Activated CD8-positive, alpha-beta T cell treated with anti-CD3 and anti-CD28 coated beads for 36 hours (primary cell): ENCODE results near the gene TRIM24. TPM values are rescaled to one million over a fixed set of nuclear protein-coding genes. Genes with fewer than 3 reads are reported as not detected.

ENCODE experiments used
- ATAC-seq: fragments of 200-7000 bp; cut with Tn5 transposase; one replicate; pipeline ENCODE4 v1.10.0; 2021; ENCODE audit warnings: mild to moderate bottlenecking, moderate library complexity
- CTCF ChIA-PET: fragments of 350-600 bp; sonication (Branson Sonifier 250); formaldehyde crosslinking; loops from one replicate; lab custom pipeline; 2021; ENCODE audit warnings: antibody characterized with exemption; lab: Charles Lee
- POLR2A ChIA-PET: fragments of 350-600 bp; sonication (Branson Sonifier 250); formaldehyde crosslinking; loops from one replicate; lab custom pipeline; 2021; ENCODE audit warnings: antibody characterized with exemption; lab: Charles Lee
- DNase-seq: peaks from one replicate; pipeline ENCODE4 v3.0.0-alpha.2; 2020
- H3K27ac Mint-ChIP-seq: one replicate; pipeline ENCODE4 v1.8.0; 2021; ENCODE audit warnings: mild to moderate bottlenecking, mixed read lengths
- H3K27me3 Mint-ChIP-seq: one replicate; pipeline ENCODE4 v1.8.0; 2021; ENCODE audit warnings: mixed read lengths
- H3K36me3 Mint-ChIP-seq: one replicate; pipeline ENCODE4 v1.8.0; 2021; ENCODE audit warnings: low read depth, mixed read lengths
- H3K4me1 Mint-ChIP-seq: one replicate; pipeline ENCODE4 v1.8.0; 2021; ENCODE audit warnings: low read depth, mixed read lengths
- H3K4me3 Mint-ChIP-seq: one replicate; pipeline ENCODE4 v1.8.0; 2021; ENCODE audit warnings: mild to moderate bottlenecking, moderate library complexity, mixed read lengths
- H3K9me3 Mint-ChIP-seq: one replicate; pipeline ENCODE4 v1.8.0; 2021; ENCODE audit warnings: mixed read lengths
- intact Hi-C: fragments of 100-400 bp; cut with micrococcal nuclease; formaldehyde crosslinking; loops from one replicate; pipeline ENCODE4 v1.10.0; 2022
- total RNA-seq, 2 experiments: library from RNA; stranded (reverse); gene quantifications; one replicate each; pipeline ENCODE4 v1.2.3, GENCODE V29; 2021
- TF ChIP-seq, protein P1 (sequence below): fragments of 200-600 bp; IDR thresholded peaks from one replicate; pipeline ENCODE4 v1.8.0; 2022; ENCODE audit warnings: antibody characterized with exemption, mild to moderate bottlenecking

The TRIM24 gene
- total RNA-seq, 2 experiments from 2014 or later: 13.9 to 16.7 TPM

DNA sequence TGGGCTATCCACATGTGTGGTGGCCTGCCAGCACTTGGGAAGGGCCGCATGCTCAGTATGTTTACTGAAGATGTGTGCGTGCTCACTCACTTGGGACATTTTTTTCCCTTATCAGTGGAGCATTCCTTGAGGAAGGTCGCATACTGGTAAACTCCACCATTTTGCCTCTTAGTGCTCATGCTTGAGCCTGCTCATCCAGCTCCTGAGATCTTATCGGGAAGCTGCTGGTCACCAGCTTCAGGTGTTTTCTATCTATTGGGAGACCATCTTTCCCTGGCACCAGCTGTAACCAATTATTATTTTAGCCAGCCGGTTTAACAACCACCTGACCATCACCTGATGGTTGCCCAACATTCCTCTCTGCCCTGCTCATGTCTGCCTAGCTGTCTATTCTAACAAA lies 35.0 kb upstream of the TRIM24 start:
- Mint-ChIP-seq H3K4me3 (no peak overlapping the region), H3K9me3 (peaks cover 12% of the 10 kb centered on the region), H3K27ac (no peak overlapping the region), H3K4me1 (no peaks in the 10 kb centered on the region), H3K27me3 (no peaks in the 10 kb centered on the region), H3K36me3 (peaks cover 1% of the 10 kb centered on the region)
- ATAC-seq (no peak), DNase-seq (no peak)
- TF ChIP-seq, protein P1, sequence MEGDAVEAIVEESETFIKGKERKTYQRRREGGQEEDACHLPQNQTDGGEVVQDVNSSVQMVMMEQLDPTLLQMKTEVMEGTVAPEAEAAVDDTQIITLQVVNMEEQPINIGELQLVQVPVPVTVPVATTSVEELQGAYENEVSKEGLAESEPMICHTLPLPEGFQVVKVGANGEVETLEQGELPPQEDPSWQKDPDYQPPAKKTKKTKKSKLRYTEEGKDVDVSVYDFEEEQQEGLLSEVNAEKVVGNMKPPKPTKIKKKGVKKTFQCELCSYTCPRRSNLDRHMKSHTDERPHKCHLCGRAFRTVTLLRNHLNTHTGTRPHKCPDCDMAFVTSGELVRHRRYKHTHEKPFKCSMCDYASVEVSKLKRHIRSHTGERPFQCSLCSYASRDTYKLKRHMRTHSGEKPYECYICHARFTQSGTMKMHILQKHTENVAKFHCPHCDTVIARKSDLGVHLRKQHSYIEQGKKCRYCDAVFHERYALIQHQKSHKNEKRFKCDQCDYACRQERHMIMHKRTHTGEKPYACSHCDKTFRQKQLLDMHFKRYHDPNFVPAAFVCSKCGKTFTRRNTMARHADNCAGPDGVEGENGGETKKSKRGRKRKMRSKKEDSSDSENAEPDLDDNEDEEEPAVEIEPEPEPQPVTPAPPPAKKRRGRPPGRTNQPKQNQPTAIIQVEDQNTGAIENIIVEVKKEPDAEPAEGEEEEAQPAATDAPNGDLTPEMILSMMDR: no peak
- intact Hi-C loops: no loop called here
- POLR2A ChIA-PET: no interaction called here
- CTCF ChIA-PET: no interaction called here

DNA sequence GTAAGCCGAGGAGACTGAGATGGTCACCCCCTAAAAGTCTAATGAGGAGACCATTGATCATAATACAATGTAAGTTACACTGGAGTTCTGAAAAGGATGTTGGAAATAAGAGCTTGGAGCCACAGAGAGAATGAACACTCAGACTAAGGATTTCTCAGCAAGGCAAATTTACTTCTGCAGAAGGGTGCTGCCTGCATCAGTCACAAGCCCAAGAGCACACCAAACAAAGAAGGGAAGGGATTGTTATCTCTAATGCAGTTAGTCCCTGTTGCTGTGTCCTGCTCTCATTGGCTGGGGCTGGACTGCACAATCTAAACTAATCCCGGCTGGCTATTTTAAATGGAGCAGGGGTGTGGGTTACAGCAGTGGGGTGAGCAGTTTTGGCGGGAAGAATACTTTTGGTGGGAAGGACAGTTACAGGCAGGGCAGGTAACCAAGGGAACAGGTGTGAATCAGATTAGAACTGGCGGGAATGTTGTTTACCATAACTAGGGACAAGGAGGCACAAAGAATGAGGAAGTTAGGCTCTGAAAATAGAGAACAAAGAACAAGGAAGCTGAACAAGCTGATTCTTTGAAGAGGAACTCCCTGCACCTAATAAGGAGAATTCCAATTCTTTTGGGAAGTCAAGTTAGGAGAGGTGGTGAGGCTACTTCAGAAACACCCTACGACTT lies 30.3 kb upstream of the TRIM24 start:
- Mint-ChIP-seq H3K4me1 (no peaks in the 10 kb centered on the region), H3K27ac (no peak overlapping the region), H3K4me3 (no peak overlapping the region), H3K36me3 (peaks cover 1% of the 10 kb centered on the region), H3K27me3 (no peaks in the 10 kb centered on the region), H3K9me3 (peaks cover 25% of the 10 kb centered on the region)
- ChIA-PET CTCF (no interaction called here), POLR2A (no interaction called here)
- DNase-seq (no peak), ATAC-seq (no peak)
- TF ChIP-seq, protein P1: no peak
- intact Hi-C loops: no loop called here

DNA sequence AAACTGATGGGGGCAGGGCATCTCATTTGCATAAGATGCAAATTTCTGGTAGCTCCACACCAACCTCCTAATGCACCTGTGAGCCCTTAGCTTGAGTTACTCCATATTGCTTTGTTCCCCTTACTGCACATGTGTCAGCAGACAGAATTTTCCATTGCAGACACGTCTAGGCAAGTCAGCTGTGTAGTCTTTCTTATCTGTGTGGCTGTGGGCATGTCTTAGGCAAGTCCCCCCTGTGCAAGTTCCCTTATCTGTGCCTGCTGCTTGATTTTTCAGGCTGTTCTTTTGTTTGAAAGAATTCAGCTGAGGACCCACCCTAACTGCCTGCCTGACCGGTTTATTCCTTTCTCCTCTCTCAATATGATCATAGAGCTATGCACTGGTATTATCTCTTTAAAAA lies 28.5 kb upstream of the TRIM24 start:
- CTCF ChIA-PET: interaction anchor here (1.2 kb wide), 1 partner anchor 307 kb away, joined by 3 read pairs; no protein-coding TSS in a partner anchor
- DNase-seq (no peak), ATAC-seq (no peak)
- H3K27me3 Mint-ChIP-seq: no peaks in the 10 kb centered on the region
- no peak overlapping the region for H3K27ac Mint-ChIP-seq
- peaks cover 25% of the 10 kb centered on the region for H3K9me3 Mint-ChIP-seq
- peaks cover 1% of the 10 kb centered on the region for H3K36me3 Mint-ChIP-seq
- TF ChIP-seq, protein P1: no peak
- POLR2A ChIA-PET: no interaction called here
- H3K4me3 Mint-ChIP-seq: no peak overlapping the region
- intact Hi-C loops: no loop called here
- no peaks in the 10 kb centered on the region for H3K4me1 Mint-ChIP-seq

DNA sequence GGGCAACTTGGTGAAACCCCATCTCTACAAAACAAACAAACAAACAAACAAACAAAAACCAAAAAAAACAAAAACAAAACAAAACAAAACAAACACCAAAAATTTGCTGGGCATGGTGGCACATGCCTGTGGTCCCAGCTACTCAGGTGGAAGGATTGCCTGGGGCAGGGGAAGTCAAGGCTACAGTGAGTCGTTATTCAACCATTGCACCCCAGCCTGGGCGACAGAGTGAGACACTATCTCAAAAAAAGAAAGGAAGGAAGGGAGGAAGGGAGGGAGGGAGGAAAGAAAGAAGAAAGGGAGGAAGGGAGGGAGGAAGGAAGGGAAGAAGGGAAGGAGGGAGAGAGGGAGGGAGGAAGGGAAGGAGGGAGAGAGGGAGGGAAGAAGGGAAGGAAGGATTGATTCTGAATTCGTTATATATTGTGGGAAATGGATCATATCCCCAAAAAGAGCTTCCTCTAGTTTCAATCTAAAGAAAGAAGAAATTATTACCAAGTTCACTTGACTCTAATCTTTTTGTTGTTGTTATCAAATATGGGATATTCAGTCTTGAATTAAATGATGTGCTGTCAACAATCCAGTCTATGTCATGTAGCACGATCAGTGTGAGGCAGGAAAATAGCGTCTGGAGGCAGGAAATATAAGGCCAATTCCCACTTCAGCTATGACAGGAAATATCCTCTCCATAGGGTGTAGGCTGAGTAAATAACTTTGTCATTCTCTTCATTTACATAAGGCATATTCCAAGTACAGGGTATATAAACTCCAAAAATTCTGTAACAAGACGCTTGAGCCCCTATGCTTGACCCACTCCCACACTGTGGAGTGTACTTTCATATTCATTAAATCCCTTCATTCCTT lies 26.2 kb upstream of the TRIM24 start:
- no peaks in the 10 kb centered on the region for H3K4me1 Mint-ChIP-seq
- DNase-seq (no peak), ATAC-seq (no peak)
- TF ChIP-seq, protein P1: no peak
- ChIA-PET CTCF (no interaction called here), POLR2A (no interaction called here)
- H3K27ac Mint-ChIP-seq: no peak overlapping the region
- no peaks in the 10 kb centered on the region for H3K27me3 Mint-ChIP-seq
- no peaks in the 10 kb centered on the region for H3K36me3 Mint-ChIP-seq
- intact Hi-C loops: no loop called here
- H3K9me3 Mint-ChIP-seq: peaks cover 22% of the 10 kb centered on the region
- H3K4me3 Mint-ChIP-seq: no peak overlapping the region

DNA sequence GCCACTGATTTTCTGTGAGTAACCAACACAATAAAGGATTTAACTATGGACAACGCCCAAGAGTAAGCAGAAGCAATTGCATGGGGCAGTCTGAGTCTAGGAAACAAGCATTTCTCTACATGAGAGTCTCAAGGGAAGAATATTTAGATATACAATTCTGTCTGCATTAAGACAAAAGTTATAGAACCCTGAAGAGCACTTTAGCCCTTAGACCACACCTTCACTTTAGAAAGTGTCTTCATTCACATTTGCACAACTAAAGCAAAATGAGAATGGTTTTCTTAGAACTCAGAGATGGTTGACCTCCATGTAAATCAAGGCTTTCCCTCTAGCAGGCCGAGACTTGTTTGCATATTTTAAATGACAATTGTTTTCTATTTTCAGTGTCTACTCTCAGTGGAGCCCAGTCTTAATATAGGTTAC lies 25.5 kb upstream of the TRIM24 start:
- Mint-ChIP-seq H3K36me3 (no peaks in the 10 kb centered on the region), H3K4me1 (no peaks in the 10 kb centered on the region), H3K9me3 (peaks cover 18% of the 10 kb centered on the region), H3K27ac (no peak overlapping the region), H3K27me3 (no peaks in the 10 kb centered on the region), H3K4me3 (no peak overlapping the region)
- intact Hi-C loops: no loop called here
- POLR2A ChIA-PET: no interaction called here
- ATAC-seq: no peak
- DNase-seq: no peak
- TF ChIP-seq, protein P1: no peak
- CTCF ChIA-PET: no interaction called here
